ENCODE measurements around the gene DHX34.
"Not testable (repeated sequence)": the region's sequence is repeated elsewhere in the genome, so short reads cannot be mapped to it uniquely, and the experiment has no call there.

DHX34 gene

DNA sequence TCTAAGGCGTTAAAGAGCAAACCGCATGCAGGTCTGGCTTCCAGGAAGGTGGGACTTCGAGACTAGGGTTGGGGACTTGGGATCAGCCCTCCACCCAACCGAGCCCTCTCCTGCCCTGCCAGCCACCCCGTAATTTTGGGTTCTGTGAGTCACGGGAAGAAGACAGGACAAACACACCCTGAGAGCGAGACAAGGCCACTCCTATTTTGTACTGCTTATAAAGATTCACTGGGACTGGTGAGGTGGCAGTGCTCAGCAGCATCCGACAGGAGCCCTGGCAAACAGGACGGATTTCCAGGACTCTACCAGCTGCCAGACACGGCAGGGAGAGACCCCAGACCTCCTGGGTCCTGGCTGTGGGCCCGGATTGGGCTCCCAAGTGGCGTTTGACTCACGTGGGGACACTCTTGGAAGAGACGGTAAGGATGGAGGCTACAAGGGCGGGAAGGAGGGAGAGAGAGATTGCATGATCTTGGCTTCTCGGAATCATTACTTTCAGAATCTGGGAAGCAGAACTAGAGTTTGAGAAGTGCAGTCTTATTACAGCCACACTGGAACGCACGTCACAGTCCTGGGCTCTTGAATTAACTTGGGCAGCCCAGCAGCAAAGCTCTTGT, 17.1 kb upstream of the DHX34 start, which contains the start of gene C5AR2:
Gene C5AR2 (plus strand): TSS at position 245 of the 617 bp plus-strand sequence. CDS start 8,625 bp downstream, outside the sequence.
- no peak for DNase-seq

DNA sequence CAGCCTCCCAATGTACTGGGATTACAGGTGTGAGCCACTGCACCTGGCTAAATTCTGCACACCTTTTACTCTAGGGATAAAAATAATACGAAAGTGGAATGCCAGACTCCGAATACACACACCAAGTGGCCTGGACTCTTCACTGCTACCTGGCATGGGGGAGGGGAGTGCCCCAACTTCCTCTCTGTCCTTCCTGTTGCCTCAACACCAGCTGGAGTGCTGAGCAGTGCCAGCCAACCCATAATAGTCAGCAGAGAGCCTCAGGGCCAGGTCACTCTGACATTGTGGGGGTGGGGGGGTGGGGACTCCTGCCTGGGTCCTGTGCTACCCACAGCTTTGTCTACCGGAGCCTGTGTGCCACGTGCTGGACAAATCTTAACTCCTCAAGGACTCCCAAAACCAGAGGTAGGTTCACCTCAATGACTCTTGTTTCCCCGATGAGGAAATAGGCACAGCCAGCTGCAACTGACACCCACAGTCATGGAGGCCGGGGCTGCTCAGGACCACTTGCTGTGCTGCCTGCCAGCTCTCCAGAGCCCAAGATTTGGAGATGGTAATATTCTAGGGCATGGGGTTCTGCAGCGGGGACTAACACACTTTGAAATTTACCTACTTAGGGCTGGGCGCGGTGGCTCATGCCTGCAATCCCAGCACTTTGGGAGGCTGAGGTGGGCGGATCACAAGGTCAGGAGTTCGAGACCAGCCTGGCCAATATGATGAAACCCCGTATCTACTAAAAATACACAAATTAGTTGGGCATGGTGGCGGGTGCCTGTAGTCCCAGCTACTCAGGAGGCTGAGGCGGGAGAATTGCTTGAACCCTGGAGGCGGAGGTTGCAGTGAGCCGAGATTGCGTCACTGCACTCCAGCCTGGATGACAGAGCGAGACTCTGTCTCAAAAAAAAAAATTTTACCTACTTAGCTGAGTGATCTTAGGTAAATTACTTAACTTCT, 12.1 kb upstream of the DHX34 start:
- DNase-seq: not testable (repeated sequence)

DNA sequence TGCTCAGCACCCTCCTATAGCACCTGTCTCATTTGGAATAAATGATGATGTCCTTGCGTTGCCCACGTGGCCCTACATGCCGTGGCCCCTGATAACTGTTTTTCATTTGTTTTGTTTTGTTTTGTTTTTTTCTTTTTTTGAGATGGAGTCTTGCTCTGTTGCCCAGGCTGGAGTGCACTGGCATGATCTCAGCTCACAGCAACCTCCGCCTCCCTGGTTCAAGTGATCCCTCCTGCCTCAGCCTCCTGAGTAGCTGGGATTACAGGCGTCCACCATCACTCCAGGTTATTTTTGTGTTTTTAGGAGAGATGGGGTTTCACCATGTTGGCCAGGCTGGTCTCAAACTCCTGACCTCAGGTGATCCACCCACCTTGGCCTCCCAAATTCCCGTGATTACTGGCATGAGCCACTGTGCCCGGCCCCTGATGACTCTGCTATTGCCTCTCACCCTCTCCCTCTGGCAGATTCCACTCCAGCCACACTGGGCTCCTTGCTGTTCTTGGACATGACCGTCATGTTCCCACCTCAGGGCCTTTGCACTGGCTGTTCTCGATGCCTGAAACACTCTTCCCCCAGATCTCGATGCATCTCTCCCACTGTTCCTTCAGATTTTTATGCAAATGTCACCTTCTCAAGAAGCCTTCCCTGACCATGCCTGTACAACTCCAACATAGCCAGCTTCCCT, 9.8 kb upstream of the DHX34 start:
- DNase-seq: no peak

DNA sequence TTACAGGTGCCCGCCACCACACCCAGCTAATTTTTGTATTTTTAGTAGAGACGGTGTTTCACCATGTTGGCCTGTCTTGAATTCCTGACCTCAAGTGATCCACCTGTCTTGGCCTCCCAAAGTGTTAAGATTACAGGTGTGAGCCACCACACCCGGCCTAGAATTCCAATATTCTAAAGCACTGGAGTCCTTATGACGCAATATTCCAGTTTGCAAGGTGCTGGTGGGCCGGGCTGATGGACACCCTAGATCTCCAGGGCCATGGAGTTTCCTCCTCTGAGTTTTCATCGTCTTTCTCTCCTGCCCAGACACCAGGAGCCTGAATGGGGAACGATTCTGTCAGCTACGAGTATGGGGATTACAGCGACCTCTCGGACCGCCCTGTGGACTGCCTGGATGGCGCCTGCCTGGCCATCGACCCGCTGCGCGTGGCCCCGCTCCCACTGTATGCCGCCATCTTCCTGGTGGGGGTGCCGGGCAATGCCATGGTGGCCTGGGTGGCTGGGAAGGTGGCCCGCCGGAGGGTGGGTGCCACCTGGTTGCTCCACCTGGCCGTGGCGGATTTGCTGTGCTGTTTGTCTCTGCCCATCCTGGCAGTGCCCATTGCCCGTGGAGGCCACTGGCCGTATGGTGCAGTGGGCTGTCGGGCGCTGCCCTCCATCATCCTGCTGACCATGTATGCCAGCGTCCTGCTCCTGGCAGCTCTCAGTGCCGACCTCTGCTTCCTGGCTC, 8.5 kb upstream of the DHX34 start:
- no peak for DNase-seq

DNA sequence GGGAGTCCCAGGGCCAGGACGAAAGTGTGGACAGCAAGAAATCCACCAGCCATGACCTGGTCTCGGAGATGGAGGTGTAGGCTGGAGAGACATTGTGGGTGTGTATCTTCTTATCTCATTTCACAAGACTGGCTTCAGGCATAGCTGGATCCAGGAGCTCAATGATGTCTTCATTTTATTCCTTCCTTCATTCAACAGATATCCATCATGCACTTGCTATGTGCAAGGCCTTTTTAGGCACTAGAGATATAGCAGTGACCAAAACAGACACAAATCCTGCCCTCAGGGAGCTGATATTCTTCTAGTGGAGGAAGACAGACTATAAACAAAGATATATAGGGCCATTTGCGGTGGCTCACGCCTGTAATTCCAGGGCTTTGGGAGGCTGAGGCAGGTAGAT, 7.4 kb upstream of the DHX34 start:
- no peak for DNase-seq

DNA sequence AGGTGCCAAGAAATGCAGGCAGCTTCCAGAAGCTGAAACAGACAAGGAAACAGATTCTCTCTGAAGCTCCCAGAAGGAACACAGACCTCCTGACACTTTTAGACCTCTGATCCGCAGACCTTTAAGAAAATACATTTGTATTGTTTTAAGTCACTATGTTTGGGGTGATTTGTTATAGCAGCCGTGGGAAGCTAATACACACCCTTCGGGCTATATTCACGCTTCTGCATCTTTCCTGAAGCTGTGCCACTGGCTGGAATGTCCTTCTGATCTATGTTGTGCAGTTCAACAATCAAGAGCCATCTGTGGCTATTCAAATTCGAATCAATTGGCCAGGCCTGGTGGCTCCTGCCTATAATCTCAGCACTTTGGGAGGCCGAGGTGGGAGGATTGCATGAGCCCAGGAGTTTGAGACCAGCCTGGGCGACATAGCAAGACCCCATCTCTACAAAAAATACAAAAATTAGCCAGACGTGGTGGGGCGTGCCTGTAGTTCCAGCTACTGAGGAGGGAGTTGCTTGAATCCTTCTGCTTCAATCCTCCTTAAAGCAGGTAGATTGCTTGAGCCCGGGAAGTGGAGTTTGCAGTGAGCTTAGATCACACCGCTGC, 5.8 kb upstream of the DHX34 start:
- DNase-seq: no peak

DNA sequence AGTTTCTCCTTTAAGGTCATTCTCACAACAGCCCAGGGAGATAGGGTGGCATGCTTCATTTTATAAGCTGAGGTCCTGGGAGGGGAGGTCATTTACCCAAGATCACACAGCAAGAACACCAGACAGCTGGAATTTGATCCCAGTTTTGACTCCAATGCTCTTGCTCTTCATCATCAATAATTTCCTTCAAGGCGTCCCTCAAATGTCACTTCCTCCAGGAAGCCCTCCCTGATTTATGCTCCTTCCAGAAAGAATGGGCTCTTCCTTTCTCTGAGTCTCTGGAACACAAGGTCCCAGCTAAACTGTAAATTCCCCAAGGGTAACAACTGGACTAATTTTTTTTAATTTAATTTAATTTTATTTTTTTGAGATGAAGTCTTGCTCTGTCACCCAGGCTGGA, 4.7 kb upstream of the DHX34 start:
- no peak for DNase-seq

DNA sequence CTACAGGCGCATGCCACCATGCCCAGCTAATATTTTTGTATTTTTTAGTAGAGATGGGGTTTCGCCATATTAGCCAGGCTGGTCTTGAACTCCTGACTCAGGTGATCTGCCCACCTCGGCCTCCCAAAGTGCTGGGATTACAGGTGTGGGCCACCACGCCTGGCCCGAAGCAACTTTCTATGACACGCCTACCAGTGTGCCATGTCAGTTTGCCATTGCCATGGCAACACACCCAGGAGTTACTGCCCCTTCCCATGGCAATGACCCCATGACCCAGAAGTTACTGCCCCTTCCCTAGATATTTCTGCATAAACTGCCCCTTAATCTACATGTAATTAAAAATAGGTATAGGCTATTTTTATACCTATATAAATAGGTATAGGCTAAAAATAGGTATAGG, 3.1 kb upstream of the DHX34 start:
- not testable (repeated sequence) for DNase-seq

DNA sequence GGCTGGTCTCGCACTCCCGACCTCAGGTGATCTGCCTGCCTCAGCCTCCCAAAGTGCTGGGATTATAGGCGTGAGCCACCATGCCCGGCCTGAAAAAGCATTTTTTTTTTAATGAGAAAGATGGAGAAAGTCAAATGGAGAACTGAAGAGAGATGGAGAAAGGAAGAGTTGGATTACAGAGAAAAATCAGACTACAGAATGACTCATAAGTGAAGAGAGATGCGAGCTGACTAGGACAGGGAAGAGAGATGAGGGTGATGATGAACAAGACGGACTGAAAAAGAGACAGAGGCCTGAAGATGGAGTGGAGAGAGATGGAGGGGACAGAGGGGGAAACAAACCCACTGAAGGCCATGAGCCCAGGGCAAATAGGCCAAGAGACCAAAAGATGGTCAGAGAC, 1.5 kb downstream of the DHX34 start:
- DNase-seq: no peak

DNA sequence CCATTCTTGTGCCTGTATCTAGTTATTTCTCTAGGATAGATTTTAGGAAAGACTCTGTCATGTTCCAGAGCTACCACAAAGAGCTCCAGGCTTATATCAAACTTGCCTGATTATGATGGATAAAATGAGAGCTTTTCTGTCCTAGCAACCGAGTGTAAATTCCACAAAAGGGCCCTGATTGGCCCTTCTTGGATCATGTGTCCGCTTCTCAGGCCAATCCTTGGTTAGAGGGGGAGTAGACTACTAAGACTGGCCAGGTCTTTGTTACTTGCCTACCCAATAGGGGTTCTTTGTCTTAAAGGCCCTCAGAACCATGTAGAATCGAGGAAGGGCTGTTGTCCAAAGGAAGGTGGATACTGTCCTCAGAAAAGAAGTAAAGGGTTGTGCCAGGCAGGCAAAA, 2.4 kb downstream of the DHX34 start:
- DNase-seq: no peak

DNA sequence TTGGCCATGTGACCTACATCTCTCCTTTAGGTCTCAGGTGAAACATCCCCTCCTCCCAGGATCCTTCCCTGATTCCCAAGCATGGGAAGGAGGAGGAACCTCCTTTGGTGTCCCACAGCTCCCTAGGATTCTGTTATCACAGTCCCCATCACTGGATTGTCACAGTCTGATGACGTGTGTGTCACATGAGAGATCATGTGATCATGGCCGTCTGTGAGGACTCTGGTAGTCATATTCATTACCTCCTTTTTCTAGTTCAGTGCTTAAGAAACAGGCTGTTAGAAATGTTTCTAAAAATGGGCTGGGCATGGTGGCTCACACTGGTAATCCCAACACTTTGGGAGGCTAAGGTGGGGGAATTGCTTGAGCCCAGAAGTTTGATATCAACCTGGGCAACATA, 3.0 kb downstream of the DHX34 start:
- no peak for DNase-seq

DNA sequence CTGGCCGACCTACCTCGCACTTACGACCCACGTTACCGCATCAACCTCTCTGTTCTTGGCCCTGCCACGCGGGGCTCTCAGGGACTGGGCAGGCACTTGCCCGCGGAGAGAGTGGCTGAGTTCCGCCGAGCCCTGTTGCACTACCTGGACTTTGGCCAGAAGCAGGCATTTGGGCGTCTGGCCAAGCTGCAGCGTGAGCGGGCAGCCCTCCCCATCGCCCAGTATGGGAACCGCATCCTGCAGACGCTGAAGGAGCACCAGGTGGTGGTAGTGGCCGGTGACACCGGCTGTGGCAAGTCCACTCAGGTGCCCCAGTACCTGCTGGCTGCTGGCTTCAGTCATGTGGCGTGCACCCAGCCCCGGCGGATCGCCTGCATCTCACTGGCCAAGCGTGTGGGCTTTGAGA, 4.2 kb downstream of the DHX34 start:
- no peak for DNase-seq

DNA sequence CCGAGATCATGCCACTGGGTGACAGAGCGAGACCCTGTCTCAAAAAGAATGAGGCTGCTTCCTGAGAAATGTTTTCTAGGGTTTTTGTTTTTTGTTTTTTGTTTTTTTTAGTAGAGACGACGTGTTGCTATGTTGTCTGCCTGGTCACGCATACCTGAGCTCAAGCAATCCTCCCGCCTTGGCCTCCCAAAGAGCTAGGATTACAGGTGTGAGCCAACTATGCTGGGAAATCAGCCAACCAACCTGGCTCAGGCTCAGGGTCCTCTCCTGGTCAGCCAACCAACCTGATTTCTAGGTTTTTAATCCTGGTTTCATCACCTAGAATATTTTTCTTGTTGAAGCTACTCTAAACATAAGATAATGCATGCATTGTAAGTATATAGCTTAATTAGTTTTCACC, 7.8 kb downstream of the DHX34 start:
- no peak for DNase-seq

DNA sequence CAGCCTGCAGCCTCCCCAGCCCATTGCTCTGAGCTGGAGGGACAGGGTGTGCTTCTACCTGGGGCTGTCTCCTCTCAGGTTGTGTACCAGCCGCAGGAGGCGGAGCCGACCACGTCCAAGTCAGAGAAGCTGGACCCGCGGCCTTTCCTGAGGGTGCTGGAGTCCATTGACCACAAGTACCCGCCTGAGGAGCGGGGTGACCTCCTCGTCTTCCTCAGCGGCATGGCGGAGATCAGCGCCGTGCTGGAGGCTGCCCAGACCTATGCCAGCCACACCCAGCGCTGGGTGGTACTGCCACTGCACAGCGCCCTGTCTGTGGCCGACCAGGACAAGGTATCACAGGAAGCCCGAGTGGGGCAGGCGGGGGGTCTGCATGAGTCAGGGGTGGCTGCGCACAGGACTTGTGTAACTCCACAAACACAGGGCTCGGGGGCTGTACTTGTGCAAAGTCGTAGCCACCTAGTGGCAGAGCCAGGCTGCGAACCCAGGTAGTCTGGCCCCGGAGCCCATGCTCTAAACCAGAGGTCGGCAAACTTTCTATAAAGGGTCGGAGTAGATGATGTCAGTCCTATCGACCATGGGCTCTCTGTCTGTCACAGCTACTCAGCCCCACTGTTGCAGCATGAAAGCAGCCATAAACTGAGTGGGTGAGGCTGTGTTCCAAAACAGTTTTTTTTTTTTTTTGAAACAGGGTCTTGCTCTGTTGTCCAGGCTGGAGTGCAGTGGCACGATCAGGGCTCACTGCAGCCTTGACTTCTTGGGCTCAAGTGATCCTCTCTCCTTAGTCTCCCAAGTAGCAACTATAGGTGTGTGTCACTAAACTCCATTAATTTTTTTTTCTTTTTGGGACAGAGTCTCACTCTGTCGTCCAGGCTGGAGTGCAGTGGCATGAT, 8.9 kb downstream of the DHX34 start:
- no peak for DNase-seq

DNA sequence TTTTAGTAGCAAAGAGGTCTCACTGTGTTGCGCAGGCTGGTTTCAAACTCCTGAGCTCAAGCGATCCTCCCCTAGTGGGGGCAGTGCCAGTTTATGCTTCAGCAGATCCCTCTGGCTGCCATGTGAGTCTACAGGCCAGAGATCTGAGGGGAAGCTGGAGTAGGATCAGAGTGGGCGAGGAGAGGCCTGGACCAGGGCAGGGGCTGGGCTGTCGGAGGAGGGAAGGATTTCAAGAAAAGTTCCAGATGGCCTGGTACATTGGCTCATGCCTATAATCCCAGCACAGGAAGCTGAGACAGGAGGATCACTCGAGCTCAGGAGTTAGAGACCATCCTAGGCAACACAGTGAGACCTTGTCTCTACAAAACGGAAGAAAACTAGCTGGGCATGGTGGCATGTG, 9.8 kb downstream of the DHX34 start:
- DNase-seq: no peak

DNA sequence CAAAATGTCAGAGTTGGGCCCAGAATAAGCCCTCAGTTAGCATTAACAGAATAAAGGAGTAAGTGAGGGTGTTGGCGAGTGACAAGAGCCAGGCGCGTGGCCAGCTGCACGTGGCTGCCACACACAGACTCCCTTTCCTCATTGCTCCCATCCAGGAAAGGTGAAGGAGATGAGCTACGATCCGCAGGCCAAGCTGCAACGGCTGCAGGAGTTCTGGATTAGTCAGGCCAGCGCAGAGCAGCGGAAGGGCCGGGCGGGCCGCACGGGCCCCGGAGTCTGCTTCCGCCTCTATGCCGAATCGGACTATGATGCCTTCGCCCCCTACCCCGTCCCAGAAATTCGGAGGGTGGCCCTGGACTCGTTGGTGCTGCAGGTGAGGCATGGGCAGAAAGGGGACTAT, 13.2 kb downstream of the DHX34 start:
- DNase-seq: no peak

DNA sequence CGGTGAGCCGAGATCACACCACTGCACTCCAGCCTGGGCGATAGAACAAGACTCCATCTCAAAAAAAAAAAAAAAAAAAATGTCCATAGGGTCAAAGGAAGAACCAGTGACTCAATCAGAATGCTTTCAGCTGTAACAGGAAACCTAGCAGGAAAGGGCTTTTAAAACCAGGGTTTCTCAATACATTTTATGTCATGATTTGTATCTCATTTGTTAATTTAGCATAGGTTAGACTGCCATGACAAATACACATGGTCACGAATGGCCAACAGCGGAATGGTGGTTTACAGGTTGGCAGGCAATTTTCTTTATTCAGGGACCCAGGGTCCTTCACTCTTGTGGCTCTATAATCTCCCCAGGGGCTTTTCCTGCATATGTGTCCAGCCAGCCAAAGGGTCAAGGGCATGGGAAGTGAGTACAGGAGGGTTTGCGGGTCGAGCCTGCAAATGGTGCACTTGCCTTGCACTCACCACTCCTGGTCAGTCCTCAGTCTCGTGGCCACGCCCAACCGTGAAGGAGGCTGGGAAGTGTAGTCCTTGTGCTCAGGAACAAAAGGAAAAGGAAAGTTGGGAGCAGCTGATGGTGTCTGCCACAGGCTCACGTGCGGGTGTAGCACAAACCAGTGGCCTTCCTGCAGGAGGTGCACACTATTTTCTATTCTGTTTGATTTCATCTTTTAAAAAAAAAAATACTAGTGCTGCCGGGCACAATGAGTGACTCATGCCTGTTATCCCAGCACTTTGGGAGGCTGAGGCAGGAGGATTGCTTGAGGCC, 14.8 kb downstream of the DHX34 start:
- no peak for DNase-seq

DNA sequence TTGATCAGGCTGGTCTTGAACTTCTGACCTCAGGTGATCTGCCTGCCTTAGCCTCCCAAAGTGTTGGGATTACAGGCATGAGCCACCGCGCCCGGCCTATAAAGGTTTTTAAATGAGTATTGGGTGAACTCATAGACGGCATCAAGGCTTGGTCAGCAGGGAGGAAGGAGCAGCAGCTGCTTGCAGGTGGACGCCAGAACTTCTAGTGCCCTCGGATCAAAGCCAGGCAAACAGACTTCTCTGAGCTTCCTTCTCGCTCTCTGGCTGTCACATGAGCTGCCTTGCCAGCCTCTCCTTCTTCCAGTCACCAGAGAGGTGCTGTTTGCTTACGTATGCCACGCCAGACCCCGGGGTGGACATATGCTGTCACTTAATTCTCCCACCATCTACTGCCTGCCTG, 16.3 kb downstream of the DHX34 start:
- not testable (repeated sequence) for DNase-seq

DNA sequence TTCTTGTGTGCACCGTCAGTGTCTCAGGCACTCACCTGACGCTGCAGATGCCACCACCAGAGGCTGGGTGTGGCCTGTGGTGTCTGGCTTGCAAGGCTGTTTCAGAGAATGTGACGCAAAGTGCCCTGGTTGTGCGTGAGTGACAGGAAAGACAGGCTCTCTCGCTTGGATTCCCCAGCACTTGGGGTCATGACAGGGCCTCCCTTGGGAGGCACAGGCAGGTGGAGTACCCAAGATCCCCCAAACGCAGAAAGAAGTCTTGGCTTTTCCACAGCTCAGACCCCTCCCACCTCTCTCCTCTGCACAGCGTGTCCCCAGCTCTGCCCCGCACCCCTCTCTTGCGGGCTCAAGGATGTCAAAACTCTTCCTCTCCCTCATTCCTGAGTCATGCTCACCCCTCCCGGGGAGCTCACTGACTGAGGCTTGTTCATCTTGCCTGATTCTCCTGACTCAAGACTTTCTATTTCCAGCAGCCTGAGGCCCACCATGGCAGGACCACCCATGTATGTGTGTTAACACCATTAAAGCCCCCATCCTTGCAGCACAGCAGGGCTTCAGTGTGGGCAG, 21.0 kb downstream of the DHX34 start:
- DNase-seq: no peak

DNA sequence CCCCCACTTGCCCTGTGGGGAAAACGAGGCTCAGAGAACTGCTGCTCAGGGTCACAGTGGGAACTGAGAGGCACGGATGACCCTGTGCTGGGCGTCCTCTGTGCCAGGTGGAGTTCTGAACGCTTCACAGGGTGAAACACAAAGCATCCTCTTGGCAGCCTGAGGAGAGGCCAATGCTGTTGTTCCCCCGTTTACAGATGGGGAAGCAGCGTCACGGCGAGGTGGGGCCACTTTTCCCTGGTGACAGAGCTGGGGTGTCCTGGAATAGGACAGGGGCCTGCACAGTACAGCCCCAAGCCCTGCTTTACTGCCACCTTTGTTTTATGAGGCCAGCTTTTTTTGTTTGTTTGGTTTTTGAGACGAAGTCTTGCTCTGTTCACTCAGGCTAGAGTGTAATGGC, 22.1 kb downstream of the DHX34 start:
- no peak for DNase-seq
